Measurements from ENCODE around the gene MLN.

MLN gene

DNA sequence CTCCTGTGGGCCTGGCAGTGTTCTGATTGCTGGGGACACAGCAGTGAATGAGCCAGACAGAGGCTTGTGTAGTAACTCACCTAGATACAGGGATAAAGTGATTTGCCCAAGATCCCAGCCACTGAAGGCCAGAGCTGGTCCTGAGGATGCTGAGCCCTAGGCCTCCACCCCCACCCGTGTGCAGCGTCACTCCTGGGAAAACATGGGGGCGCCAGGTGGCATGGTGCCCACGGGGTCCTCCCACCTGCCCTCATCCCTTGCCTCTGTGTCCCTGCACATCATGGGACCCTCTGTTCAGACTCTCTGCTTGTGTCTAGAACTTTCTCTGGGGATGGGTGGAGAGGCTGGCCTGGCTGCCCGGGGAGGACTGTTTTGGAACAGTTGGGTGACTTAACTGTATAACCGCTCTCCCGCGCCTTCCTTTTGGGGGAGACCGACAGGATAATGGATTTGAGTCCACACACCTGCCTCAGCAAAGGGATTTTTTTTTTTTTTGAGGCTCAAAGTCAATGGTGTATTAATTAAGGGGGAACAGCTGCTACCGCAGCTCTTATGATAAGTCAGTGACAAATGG, 34.5 kb downstream of the MLN start:
- no peak overlapping the region for H3K9ac ChIP-seq
- H3K27ac ChIP-seq, result no peak overlapping the region
- TF ChIP-seq CTCF (IDR thresholded peaks at IDR 0.05), result no peak

GRCh38 chr6:33768644-33769120, 35.1 kb downstream of the MLN start:
- Histone ChIP-seq H3K36me3 (ENCODE audit: control insufficient read depth, insufficient read depth, low read length) (no peaks in the 10 kb centered on the region), H3K27me3 (ENCODE audit: control insufficient read depth, insufficient read depth, low read length) (no peaks in the 10 kb centered on the region), H3K4me1 (peaks cover 12% of the 10 kb centered on the region), H3K9ac (no peak overlapping the region), H3K4me2 (ENCODE audit: low read length) (no peak overlapping the region), H3K4me3 (ENCODE audit: low read depth, low read length) (no peak overlapping the region), H3K9me3 (ENCODE audit: control insufficient read depth, low read length) (no peaks in the 10 kb centered on the region), H2AFZ (peak overlapping the region; percentile 39), H3K27ac (no peak overlapping the region), H3K79me2 (no peaks in the 10 kb centered on the region)
- TF ChIP-seq CTCF (IDR thresholded peaks at IDR 0.05), result peak; percentile 79

More for the DNA sequence above, 34.5 kb downstream of the MLN start:
- H2AFZ ChIP-seq, result no peak overlapping the region
- H3K79me2 ChIP-seq, result no peaks in the 10 kb centered on the region
- H3K4me3 ChIP-seq (ENCODE audit: low read depth, low read length), result no peak overlapping the region
- H3K4me2 ChIP-seq (ENCODE audit: low read length), result no peak overlapping the region
- no peaks in the 10 kb centered on the region for H3K27me3 ChIP-seq (ENCODE audit: control insufficient read depth, insufficient read depth, low read length)
- H3K4me1 ChIP-seq, result peaks cover 12% of the 10 kb centered on the region
- no peaks in the 10 kb centered on the region for H3K36me3 ChIP-seq (ENCODE audit: control insufficient read depth, insufficient read depth, low read length)
- H3K9me3 ChIP-seq (ENCODE audit: control insufficient read depth, low read length), result no peaks in the 10 kb centered on the region

- Histone ChIP-seq H3K9me3 (ENCODE audit: control insufficient read depth, low read length) (no peaks in the 10 kb centered on the region), H3K4me1 (peaks cover 14% of the 10 kb centered on the region), H3K4me2 (ENCODE audit: low read length) (no peak overlapping the region), H3K27ac (no peak overlapping the region), H3K79me2 (no peaks in the 10 kb centered on the region), H2AFZ (no peak overlapping the region), H3K36me3 (ENCODE audit: control insufficient read depth, insufficient read depth, low read length) (no peaks in the 10 kb centered on the region), H3K27me3 (ENCODE audit: control insufficient read depth, insufficient read depth, low read length) (no peaks in the 10 kb centered on the region), H3K4me3 (ENCODE audit: low read depth, low read length) (no peak overlapping the region), H3K9ac (no peak overlapping the region)
- no peak for TF ChIP-seq CTCF (IDR thresholded peaks at IDR 0.05)
Measured at GRCh38 chr6:33766921-33767907, 36.6 kb downstream of the MLN start.

GRCh38 chr6:33765368-33765767, 38.4 kb downstream of the MLN start:
- no peak overlapping the region for H3K4me3 ChIP-seq (ENCODE audit: low read depth, low read length)
- no peak overlapping the region for H2AFZ ChIP-seq
- H3K4me1 ChIP-seq, result peaks cover 9% of the 10 kb centered on the region
- H3K4me2 ChIP-seq (ENCODE audit: low read length), result no peak overlapping the region
- H3K9me3 ChIP-seq (ENCODE audit: control insufficient read depth, low read length), result no peaks in the 10 kb centered on the region
- H3K36me3 ChIP-seq (ENCODE audit: control insufficient read depth, insufficient read depth, low read length), result no peaks in the 10 kb centered on the region
- no peak for TF ChIP-seq CTCF (IDR thresholded peaks at IDR 0.05)
- H3K27me3 ChIP-seq (ENCODE audit: control insufficient read depth, insufficient read depth, low read length), result no peaks in the 10 kb centered on the region
- H3K9ac ChIP-seq, result no peak overlapping the region
- H3K27ac ChIP-seq, result no peak overlapping the region
- no peaks in the 10 kb centered on the region for H3K79me2 ChIP-seq

All from parathyroid adenoma (tissue), 2 donors.